ENCODE data around the gene FBRSL1. TPM values are rescaled to one million over a fixed set of nuclear protein-coding genes. Genes with fewer than 3 reads are reported as not detected.
"Not testable (repeated sequence)": the region's sequence is repeated elsewhere in the genome, so short reads cannot be mapped to it uniquely, and the experiment has no call there.

FBRSL1 gene
- total RNA-seq, 1 experiment from 2014 or later = 45.3 TPM

- POLR2A ChIA-PET (ENCODE audit: unreplicated experiment) = no interaction called here
- H3K79me2 ChIP-seq (ENCODE audit: low read length) = no peaks in the 10 kb centered on the region
- H3K27ac ChIP-seq (ENCODE audit: low read length) = no peak overlapping the region
- no peaks in the 10 kb centered on the region for H3K9me3 ChIP-seq (ENCODE audit: low read length)
- no peaks in the 10 kb centered on the region for H4K20me1 ChIP-seq (ENCODE audit: low read length)
- ATAC-seq = no peak
- H3K4me1 ChIP-seq (ENCODE audit: insufficient read depth, low read length) = no peaks in the 10 kb centered on the region
- H2AFZ ChIP-seq (ENCODE audit: low read length) = no peak overlapping the region
- no peak for DNase-seq
- BruUV-seq (replicated peaks) = no TSS peak
- no peak overlapping the region for H3K4me3 ChIP-seq (ENCODE audit: low read length)
- intact Hi-C loops (cut with micrococcal nuclease) = no loop called here
- H3K9me2 ChIP-seq (replicated peaks; ENCODE audit: low read length) = no peaks in the 10 kb centered on the region
- H3K27me3 ChIP-seq (ENCODE audit: low read length) = no peaks in the 10 kb centered on the region
- no peak overlapping the region for H3K9ac ChIP-seq (ENCODE audit: low read length)
- H3K36me3 ChIP-seq (ENCODE audit: low read depth, low read length) = no peaks in the 10 kb centered on the region
- CTCF ChIA-PET = no interaction called here
- no peaks in the 10 kb centered on the region for H3F3A ChIP-seq (ENCODE audit: low read length, unreplicated experiment)
- no peak overlapping the region for H3K4me2 ChIP-seq (ENCODE audit: low read length)
- TF ChIP-seq EZH2 (IDR thresholded peaks at IDR 0.05; ENCODE audit: low read length, unreplicated experiment) (no peak), EZH2phosphoT487 (IDR thresholded peaks at IDR 0.05; ENCODE audit: borderline replicate concordance, low read length) (no peak)
Measured at GRCh38 chr12:132462788-132463187, 27.2 kb upstream of the FBRSL1 start.

GRCh38 chr12:132463284-132463924 is 26.5 kb upstream of the FBRSL1 start:
- ATAC-seq; H3K36me3 ChIP-seq (ENCODE audit: low read depth, low read length); H3F3A ChIP-seq (ENCODE audit: low read length, unreplicated experiment); H2AFZ ChIP-seq (ENCODE audit: low read length); H3K79me2 ChIP-seq (ENCODE audit: low read length); H4K20me1 ChIP-seq (ENCODE audit: low read length); H3K4me3 ChIP-seq (ENCODE audit: low read length); H3K27ac ChIP-seq (ENCODE audit: low read length); intact Hi-C loops (cut with micrococcal nuclease); H3K4me2 ChIP-seq (ENCODE audit: low read length); POLR2A ChIA-PET (ENCODE audit: unreplicated experiment); H3K9me2 ChIP-seq (replicated peaks; ENCODE audit: low read length); BruUV-seq (replicated peaks); DNase-seq; H3K27me3 ChIP-seq (ENCODE audit: low read length); H3K9ac ChIP-seq (ENCODE audit: low read length); CTCF ChIA-PET; H3K4me1 ChIP-seq (ENCODE audit: insufficient read depth, low read length); H3K9me3 ChIP-seq (ENCODE audit: low read length): not testable (repeated sequence)

- H3F3A ChIP-seq (ENCODE audit: low read length, unreplicated experiment); H3K9me3 ChIP-seq (ENCODE audit: low read length); ATAC-seq; BruUV-seq (replicated peaks); intact Hi-C loops (cut with micrococcal nuclease); H3K9me2 ChIP-seq (replicated peaks; ENCODE audit: low read length); H3K4me3 ChIP-seq (ENCODE audit: low read length); H3K4me2 ChIP-seq (ENCODE audit: low read length); H3K79me2 ChIP-seq (ENCODE audit: low read length); H3K4me1 ChIP-seq (ENCODE audit: insufficient read depth, low read length); H3K27me3 ChIP-seq (ENCODE audit: low read length); H3K9ac ChIP-seq (ENCODE audit: low read length); H2AFZ ChIP-seq (ENCODE audit: low read length); POLR2A ChIA-PET (ENCODE audit: unreplicated experiment); H3K27ac ChIP-seq (ENCODE audit: low read length); H4K20me1 ChIP-seq (ENCODE audit: low read length); DNase-seq; H3K36me3 ChIP-seq (ENCODE audit: low read depth, low read length); CTCF ChIA-PET: not testable (repeated sequence)
Measured at GRCh38 chr12:132464304-132464703, 25.6 kb upstream of the FBRSL1 start.

- Histone ChIP-seq H3K9me2 (replicated peaks; ENCODE audit: low read length) (no peaks in the 10 kb centered on the region), H3K4me2 (ENCODE audit: low read length) (no peak overlapping the region), H3K36me3 (ENCODE audit: low read depth, low read length) (no peaks in the 10 kb centered on the region), H3K79me2 (ENCODE audit: low read length) (no peaks in the 10 kb centered on the region), H3K4me3 (ENCODE audit: low read length) (no peak overlapping the region), H3K27me3 (ENCODE audit: low read length) (no peaks in the 10 kb centered on the region), H3K9ac (ENCODE audit: low read length) (no peak overlapping the region), H2AFZ (ENCODE audit: low read length) (no peak overlapping the region), H3K27ac (ENCODE audit: low read length) (no peak overlapping the region), H3F3A (ENCODE audit: low read length, unreplicated experiment) (no peaks in the 10 kb centered on the region), H3K4me1 (ENCODE audit: insufficient read depth, low read length) (no peaks in the 10 kb centered on the region), H3K9me3 (ENCODE audit: low read length) (no peaks in the 10 kb centered on the region), H4K20me1 (ENCODE audit: low read length) (no peaks in the 10 kb centered on the region)
- DNase-seq = no peak
- no TSS peak for BruUV-seq (replicated peaks)
- intact Hi-C loops (cut with micrococcal nuclease) = no loop called here
- CTCF ChIA-PET = no interaction called here
- no peak for ATAC-seq
- POLR2A ChIA-PET (ENCODE audit: unreplicated experiment) = no interaction called here
- no peak for TF ChIP-seq EZH2phosphoT487 (IDR thresholded peaks at IDR 0.05; ENCODE audit: borderline replicate concordance, low read length)
- TF ChIP-seq EZH2 (IDR thresholded peaks at IDR 0.05; ENCODE audit: low read length, unreplicated experiment) = no peak
- TF ChIP-seq CTCF (conservative IDR thresholded peaks at IDR 0.05; ENCODE audit: low read depth, low read length) = no peak
Measured at GRCh38 chr12:132464820-132465219, 25.1 kb upstream of the FBRSL1 start.

Measured in PC-3 (cell line).